OCI-LY1 (cell line): ENCODE results near the gene PNCK.

Source experiments
- H2AFZ ChIP-seq: fragments of 200-600 bp; sonication (generic), shearing (Covaris generic); 2 replicates; pipeline ENCODE4 v1.6.0; 2014; ENCODE audit warnings: antibody characterized with exemption, mild to moderate bottlenecking, low read length
- H3F3A ChIP-seq: fragments of 200-600 bp; sonication (generic), shearing (Covaris generic); 2 replicates; pipeline ENCODE4 v1.6.0; 2014; ENCODE audit warnings: mild to moderate bottlenecking, antibody characterized with exemption, low read length, moderate library complexity; ENCODE audit not compliant: insufficient read depth
- H3K27ac ChIP-seq: fragments of 200-600 bp; sonication (generic); 2 replicates; pipeline ENCODE4 v1.5.1; 2014; ENCODE audit warnings: low read length, mixed run types, mild to moderate bottlenecking, low read depth; ENCODE audit not compliant: poor library complexity, severe bottlenecking
- H3K27me3 ChIP-seq: fragments of 200-600 bp; sonication (generic); 2 replicates; pipeline ENCODE4 v1.6.0; 2014; ENCODE audit warnings: antibody characterized with exemption, mild to moderate bottlenecking, low read length, moderate library complexity; ENCODE audit not compliant: insufficient read depth
- H3K36me3 ChIP-seq: fragments of 200-600 bp; sonication (generic); 2 replicates; pipeline ENCODE4 v1.6.1; 2014; ENCODE audit warnings: mild to moderate bottlenecking, antibody characterized with exemption, low read length, moderate library complexity, mixed read lengths; ENCODE audit not compliant: insufficient read depth
- H3K4me1 ChIP-seq: fragments of 200-600 bp; sonication (generic); 2 replicates; pipeline ENCODE4 v1.5.1; 2014; ENCODE audit warnings: mild to moderate bottlenecking, low read length, moderate library complexity; ENCODE audit not compliant: insufficient read depth, severe bottlenecking
- H3K4me2 ChIP-seq: fragments of 200-600 bp; sonication (generic), shearing (Covaris generic); 2 replicates; pipeline ENCODE4 v1.6.1; 2014; ENCODE audit warnings: low read length
- H3K4me3 ChIP-seq: fragments of 200-600 bp; sonication (generic); 2 replicates; pipeline ENCODE4 v1.5.1; 2014; ENCODE audit warnings: low read length, low read depth, mild to moderate bottlenecking, mixed read lengths; ENCODE audit not compliant: poor library complexity, severe bottlenecking
- H3K79me2 ChIP-seq: fragments of 200-600 bp; shearing (Covaris generic); 2 replicates; pipeline ENCODE4 v1.6.1; 2016; ENCODE audit warnings: mixed run types, low read length, mixed read lengths; ENCODE audit not compliant: insufficient read depth
- H3K9ac ChIP-seq: fragments of 200-600 bp; sonication (generic), shearing (Covaris generic); 2 replicates; pipeline ENCODE4 v1.6.1; 2014; ENCODE audit warnings: mild to moderate bottlenecking, low read length, mixed read lengths
- H3K9me2 ChIP-seq: fragments of 200-600 bp; sonication (generic), shearing (Covaris generic); 2 replicates; pipeline ENCODE4 v1.6.1; 2014; ENCODE audit warnings: low read depth, mild to moderate bottlenecking, low read length, mixed read lengths
- H3K9me3 ChIP-seq: fragments of 200-600 bp; shearing (Covaris generic); 2 replicates; pipeline ENCODE4 v1.6.1; 2014; ENCODE audit warnings: low read length, mixed read lengths
- H4K20me1 ChIP-seq: fragments of 200-600 bp; sonication (generic), shearing (Covaris generic); 2 replicates; pipeline ENCODE4 v1.6.0; 2016; ENCODE audit warnings: mild to moderate bottlenecking, low read length; ENCODE audit not compliant: insufficient read depth
- EZH2 ChIP-seq: fragments of 200-600 bp; sonication (generic), shearing (Covaris generic); IDR thresholded peaks from 2 replicates; pipeline ENCODE4 v1.8.0; 2017; ENCODE audit warnings: borderline replicate concordance, mixed run types, mild to moderate bottlenecking, antibody characterized with exemption, low read length, moderate library complexity, mixed read lengths
- TF ChIP-seq, protein P1 (sequence below): fragments of 200-600 bp; sonication (generic), shearing (Covaris generic); IDR thresholded peaks from 2 replicates; pipeline ENCODE4 v1.5.1; 2017; ENCODE audit warnings: mild to moderate bottlenecking, antibody characterized with exemption, low read length, moderate library complexity, mixed read lengths

The PNCK gene

DNA sequence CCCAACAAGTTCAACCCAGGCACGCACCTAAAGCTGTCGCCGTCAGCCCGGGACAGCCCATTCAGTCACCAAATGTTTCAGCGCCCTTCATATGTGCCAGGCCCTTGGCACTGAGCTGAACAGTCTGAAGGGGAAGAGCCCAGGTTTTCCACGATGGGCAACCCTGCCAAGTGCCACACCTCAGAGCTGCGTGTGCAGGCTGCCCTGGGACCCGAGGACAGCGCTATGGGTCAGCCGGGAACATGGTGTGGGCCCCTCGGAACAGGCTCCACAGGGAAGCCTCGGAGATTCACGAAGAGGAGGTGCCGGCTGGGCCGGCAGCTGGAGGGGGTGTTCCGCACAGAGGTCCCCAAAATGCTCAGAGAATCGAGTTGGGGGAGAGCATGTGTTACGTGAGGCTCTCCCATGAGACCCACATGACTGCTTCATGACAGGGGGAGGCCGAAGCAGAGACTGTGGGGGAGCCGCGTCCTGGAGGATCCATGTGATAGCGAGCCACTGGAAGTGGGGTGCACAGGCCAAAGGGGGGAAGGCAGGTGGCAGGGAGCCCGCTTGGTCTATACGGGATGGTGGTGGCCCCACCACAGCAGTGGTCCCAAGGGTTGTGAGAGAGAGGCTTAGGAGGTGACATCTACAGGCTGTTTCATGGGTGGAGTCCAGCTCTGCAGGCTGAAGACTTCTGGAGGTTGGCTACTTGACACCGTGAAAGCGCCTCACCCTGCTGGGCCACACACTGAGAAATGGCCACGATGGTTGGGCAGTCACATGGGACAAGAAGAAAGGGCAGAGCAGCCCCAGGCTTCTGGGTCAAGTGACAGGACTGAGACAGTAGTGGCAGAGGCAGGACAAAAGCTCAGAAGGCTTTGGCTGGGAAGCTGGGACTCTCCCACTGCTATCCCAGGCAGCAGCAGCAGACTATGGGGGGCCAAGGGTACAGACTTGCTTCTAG is 36.4 kb upstream of the PNCK start:
- H3F3A ChIP-seq, result no peaks in the 10 kb centered on the region
- no peaks in the 10 kb centered on the region for H3K79me2 ChIP-seq
- no peak for TF ChIP-seq EZH2
- TF ChIP-seq, protein P1, sequence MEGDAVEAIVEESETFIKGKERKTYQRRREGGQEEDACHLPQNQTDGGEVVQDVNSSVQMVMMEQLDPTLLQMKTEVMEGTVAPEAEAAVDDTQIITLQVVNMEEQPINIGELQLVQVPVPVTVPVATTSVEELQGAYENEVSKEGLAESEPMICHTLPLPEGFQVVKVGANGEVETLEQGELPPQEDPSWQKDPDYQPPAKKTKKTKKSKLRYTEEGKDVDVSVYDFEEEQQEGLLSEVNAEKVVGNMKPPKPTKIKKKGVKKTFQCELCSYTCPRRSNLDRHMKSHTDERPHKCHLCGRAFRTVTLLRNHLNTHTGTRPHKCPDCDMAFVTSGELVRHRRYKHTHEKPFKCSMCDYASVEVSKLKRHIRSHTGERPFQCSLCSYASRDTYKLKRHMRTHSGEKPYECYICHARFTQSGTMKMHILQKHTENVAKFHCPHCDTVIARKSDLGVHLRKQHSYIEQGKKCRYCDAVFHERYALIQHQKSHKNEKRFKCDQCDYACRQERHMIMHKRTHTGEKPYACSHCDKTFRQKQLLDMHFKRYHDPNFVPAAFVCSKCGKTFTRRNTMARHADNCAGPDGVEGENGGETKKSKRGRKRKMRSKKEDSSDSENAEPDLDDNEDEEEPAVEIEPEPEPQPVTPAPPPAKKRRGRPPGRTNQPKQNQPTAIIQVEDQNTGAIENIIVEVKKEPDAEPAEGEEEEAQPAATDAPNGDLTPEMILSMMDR, result no peak
- no peaks in the 10 kb centered on the region for H4K20me1 ChIP-seq
- H3K4me1 ChIP-seq, result no peaks in the 10 kb centered on the region
- no peaks in the 10 kb centered on the region for H3K27me3 ChIP-seq
- no peak overlapping the region for H3K4me2 ChIP-seq
- no peak overlapping the region for H3K4me3 ChIP-seq
- H3K36me3 ChIP-seq, result peaks cover 8% of the 10 kb centered on the region
- no peaks in the 10 kb centered on the region for H3K9me2 ChIP-seq
- H2AFZ ChIP-seq, result no peak overlapping the region
- H3K9ac ChIP-seq, result no peak overlapping the region
- H3K9me3 ChIP-seq, result no peaks in the 10 kb centered on the region
- H3K27ac ChIP-seq, result no peak overlapping the region

DNA sequence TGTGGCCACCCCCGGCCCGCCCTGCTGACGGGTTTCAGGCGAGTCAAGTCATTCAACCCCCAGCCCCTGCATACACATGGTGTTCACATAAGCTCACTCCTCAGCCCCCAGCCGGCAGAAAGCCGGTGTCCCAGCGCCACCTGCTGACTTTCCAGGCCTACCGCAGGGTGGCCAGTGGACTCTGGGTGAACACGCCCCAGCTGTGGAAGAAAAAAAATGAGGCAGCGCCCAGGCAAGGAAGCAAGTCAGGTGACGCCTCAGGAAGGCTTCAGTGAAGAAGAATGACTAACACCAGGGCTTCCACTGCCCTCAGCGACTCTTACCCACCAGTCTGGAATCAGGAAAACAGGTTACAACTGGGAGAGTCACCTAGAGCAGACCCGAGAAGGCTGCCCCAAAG is 34.8 kb upstream of the PNCK start:
- H3K4me2 ChIP-seq, result no peak overlapping the region
- H3K36me3 ChIP-seq, result no peaks in the 10 kb centered on the region
- H3K9me2 ChIP-seq, result no peaks in the 10 kb centered on the region
- H3K79me2 ChIP-seq, result no peaks in the 10 kb centered on the region
- TF ChIP-seq, protein P1, result peak; percentile 43
- no peak for TF ChIP-seq EZH2
- no peaks in the 10 kb centered on the region for H3K27me3 ChIP-seq
- H2AFZ ChIP-seq, result no peak overlapping the region
- no peaks in the 10 kb centered on the region for H3F3A ChIP-seq
- H3K4me3 ChIP-seq, result no peak overlapping the region
- H3K9me3 ChIP-seq, result no peaks in the 10 kb centered on the region
- no peaks in the 10 kb centered on the region for H4K20me1 ChIP-seq
- H3K27ac ChIP-seq, result no peak overlapping the region
- H3K9ac ChIP-seq, result no peak overlapping the region
- no peaks in the 10 kb centered on the region for H3K4me1 ChIP-seq

DNA sequence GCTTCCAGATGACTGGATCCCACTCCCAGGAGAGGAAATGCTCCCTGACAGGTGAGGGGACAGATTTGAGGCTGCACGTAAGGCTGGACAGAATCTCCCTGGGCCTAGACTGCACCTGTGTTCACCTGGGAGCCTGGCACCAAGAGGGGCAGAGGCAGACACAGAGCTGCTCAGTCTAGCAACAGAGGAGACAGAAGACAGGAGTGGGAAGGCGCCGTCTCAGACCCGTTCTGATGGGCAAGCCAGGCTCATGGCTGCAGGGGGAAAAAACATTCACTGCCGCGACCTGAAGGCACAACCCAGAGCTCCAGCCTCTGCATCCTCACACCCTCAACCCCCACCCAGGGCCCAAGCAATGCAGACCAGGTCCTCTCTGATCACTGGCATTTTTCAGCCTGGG is 33.8 kb upstream of the PNCK start:
- H4K20me1 ChIP-seq, result no peaks in the 10 kb centered on the region
- no peaks in the 10 kb centered on the region for H3K79me2 ChIP-seq
- H3K9me3 ChIP-seq, result no peaks in the 10 kb centered on the region
- TF ChIP-seq, protein P1, result no peak
- no peak for TF ChIP-seq EZH2
- H3K4me3 ChIP-seq, result no peak overlapping the region
- H3K9me2 ChIP-seq, result no peaks in the 10 kb centered on the region
- no peak overlapping the region for H2AFZ ChIP-seq
- no peaks in the 10 kb centered on the region; the same call in 1 of the 2 replicates for H3K36me3 ChIP-seq
- H3K4me2 ChIP-seq, result no peak overlapping the region
- H3K27me3 ChIP-seq, result no peaks in the 10 kb centered on the region
- no peak overlapping the region for H3K9ac ChIP-seq
- H3F3A ChIP-seq, result no peaks in the 10 kb centered on the region
- no peaks in the 10 kb centered on the region for H3K4me1 ChIP-seq
- H3K27ac ChIP-seq, result no peak overlapping the region
